Skin of body (tissue), 2 donors: ENCODE measurements around the gene PTPN5. TPM values are rescaled to one million over a fixed set of nuclear protein-coding genes. Genes with fewer than 3 reads are reported as not detected.
"Not testable (repeated sequence)": the region's sequence is repeated elsewhere in the genome, so short reads cannot be mapped to it uniquely, and the experiment has no call there.

ENCODE experiments used
- DNase-seq: peaks from one replicate; lab custom pipeline; 2025; lab: John Stamatoyannopoulos, UW
- total RNA-seq: library from RNA; depleted of rRNA; stranded (reverse); fragments of >200 nt; gene quantifications from one replicate; pipeline ENCODE4 v1.2.3, GENCODE V29; 2014

The PTPN5 gene
- total RNA-seq, result 0.69 TPM

DNA sequence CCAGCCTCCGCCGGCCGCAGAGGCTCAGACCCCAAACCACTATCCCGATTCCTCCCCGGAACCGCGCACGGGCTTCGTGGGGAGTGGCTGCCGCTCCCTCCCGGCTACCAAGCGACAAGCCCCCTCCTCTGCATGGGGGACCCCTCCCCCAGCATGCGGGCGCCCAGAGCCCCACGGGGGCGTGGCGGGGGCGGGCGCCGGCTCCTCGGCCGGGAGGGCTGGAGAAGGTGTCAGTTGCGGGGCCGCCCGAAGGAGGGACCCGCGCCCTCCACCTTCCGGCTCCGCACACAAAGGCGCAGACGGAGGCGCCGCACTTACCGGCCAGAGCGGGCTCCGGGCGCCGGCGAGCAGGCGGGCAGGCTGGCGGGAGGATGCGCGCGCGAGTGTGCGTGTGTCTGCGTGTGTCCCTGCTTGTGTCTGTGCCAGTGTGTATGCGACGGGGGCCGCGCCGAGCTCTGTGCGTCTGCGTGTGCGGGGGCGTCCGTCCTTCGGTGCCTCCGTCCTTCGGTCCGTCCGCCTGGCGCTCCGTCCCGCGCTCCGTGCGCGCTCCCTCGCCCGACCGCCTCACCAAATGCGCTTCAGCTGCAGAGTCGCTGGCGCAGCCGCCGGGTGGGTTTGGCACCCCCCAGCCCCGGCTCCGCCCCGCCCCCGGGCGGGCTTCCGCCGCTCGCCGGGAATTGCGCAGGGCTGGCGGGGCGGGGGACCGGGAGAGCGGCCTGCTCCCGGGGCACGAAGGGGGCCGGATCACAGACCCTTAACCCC, at the start of gene PTPN5:
Gene PTPN5 (minus strand): TSS at position 592 of the 762 bp plus-strand sequence. CDS start 19,840 bp downstream, outside the sequence.
- DNase-seq, result no peak

DNA sequence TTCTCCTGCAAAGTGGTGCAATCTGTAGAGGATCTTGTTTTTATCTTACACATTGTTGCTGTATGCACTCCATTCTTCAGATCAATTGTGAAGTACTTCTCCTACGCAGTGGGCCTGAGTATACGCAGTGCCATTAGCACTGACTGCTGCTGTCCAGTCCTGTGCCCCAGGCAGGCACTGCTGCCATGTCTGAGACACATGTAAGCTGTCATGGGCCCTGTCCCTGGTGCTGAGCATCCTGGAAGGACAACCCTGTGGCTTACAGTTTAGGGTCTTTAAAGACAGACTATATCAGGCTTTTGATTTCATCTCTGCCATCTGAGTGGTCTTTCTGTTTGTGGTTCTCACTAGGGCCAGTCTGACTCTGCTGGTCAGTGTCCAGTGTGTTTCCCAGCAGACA, 44.8 kb upstream of the PTPN5 start:
- DNase-seq, result no peak

DNA sequence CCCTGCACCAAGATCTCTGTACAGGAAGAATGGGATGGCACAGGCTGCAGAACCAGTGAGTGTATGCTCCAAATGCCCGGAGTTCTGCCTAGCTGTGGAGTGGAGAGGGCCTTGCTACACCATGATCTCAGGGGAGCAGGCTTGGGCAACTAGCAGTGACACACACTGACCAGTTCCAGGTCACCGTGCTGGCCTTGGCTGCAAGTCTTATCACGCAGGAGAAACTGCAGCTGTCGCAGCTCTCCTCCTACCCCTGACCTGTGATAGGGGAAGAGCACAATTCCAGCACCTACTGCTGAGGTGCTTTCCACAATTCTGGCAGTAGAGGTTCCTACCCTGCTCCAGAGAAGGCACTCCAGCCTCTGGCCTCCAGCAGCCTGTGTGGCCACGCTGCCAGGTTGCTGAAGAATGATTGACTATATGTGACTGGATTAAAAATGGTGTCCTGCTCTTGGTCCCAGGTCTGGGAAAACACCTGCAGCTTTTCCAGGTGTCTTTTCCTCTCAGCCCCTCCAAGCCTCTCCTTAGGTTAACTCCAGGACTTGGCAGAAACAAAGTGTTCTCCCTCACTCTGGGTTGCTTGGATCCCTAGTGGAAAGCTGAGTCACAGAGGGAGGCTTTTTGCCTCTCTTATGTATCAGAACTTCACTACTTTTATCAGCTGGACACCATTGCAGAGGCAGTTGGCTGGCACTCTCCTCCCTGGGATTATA, 43.3 kb upstream of the PTPN5 start:
- no peak for DNase-seq

DNA sequence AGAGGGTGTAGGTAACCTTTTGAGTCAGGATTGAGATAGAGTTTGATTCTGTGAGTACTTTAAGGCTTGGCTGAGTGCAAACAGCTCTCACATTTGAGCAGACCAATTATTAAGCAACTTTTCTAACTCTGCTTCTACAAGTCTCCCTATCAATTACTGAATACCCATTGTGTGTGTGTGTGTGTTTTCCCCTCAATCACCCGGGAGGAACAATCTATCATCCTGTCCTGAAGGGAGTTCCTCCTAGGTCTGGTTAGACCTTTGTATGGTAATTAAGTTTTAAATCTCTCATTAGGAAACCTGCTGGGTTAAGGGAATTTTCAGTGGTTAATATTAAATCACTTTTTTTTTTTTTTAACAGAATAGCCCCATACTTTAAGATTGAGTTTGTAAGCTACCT, 28.6 kb upstream of the PTPN5 start:
- DNase-seq, result not testable (repeated sequence)

DNA sequence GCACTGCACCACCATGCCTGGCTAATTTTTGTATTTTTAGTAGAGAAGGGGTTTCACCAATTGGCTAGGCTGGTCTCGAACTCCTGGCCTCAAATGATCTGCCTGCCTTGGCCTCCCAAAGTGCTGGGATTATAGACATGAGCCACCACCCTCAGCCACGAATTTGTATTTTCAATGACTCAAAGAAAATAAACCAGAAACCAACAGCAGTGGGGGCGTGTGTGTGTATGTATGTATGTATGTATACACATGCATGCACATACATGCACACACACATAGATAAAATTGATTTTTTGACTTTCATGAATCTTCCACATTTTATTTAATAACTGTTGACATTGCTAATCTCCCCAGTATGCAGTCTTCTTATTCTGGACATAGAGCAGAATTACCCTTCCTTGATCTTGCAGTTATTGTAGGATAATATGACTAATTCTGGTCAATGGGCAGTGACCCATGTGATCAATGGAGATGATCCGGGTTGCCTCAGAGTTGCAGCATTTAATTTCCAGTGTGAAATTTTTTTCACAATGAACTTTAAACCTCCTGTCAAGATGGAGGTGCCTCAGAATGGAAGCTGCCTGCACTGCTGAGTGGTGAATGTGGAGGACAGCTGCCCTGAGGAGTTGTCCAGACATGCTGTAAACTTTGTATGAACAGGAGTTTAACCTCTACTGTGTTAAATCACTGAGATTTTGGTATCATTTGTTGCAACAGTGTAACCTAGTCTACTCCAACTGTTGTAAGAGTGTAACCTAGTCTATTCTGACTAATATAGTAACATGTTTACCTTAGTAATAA, 12.8 kb upstream of the PTPN5 start:
- no peak for DNase-seq

DNA sequence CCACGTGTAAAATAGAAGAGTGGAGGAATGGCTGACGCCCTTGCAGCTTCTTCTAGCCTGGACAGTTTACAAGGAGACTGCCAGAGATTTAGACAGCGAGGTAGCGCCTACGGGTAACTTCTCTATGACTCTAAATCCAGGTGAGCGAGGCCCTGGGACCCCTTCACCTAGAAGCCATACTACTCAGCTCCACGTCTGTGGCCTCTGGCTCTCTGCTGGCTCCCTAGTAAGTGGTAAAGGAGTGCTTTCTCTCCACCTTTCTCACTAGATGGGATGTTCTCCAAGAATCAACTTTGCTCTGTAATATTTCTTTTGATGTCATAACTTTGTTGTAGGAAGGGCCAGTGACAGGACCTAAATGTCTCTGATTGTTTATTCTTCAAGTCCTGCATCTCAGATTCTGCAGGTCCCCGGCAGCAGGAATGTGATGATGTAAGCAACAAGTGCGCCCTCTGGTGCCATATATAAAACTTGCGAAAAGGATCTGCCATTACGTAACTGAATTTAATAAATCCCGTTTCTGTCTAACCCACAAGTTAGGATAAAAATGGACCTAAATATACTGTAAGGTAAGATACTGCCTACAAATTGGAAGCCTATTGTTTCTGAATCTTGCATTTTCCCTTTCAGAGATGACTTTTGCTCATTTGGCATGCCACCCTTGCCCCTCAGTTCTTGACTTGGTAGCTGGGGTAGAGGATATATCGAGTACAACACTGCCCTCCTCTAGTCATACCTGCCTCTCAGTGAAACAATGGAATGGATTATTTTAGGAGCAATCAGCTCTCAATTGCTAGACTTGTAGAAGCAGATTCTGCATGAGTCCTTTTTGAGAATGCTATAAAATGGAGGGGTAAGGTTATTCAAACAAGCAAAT, 11.0 kb upstream of the PTPN5 start:
- peak; percentile 32 for DNase-seq

DNA sequence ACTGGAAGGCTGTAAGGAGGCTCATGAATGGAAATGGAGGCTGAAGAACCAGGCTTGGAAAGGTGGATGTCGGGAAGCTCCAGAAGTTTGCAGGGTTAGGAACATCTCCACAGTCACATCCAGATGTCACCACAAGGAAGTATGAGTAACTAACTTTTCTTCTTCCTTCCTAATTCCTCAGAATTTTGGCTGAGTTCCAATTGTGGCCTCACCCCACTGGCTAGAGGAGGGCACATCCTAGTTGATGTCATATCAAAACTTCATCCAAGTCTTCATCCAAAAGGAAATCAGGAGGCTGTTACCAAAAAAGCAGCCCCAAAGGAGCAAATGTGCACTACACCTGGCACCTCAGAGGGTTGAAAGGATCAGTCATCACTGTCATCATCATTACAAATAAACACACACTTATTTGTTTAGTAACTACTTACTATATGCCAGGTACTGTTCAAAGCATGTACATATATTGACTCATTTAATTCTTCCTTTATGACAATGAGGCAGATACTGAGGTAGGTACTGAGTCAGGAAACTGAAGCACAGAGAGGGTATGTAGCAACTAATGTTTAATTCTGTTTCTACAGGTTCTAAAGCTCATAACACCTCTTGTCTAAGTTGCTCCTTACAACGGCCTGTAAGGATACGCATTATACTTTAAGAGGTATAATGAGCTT, 7.3 kb upstream of the PTPN5 start:
- DNase-seq, result no peak

DNA sequence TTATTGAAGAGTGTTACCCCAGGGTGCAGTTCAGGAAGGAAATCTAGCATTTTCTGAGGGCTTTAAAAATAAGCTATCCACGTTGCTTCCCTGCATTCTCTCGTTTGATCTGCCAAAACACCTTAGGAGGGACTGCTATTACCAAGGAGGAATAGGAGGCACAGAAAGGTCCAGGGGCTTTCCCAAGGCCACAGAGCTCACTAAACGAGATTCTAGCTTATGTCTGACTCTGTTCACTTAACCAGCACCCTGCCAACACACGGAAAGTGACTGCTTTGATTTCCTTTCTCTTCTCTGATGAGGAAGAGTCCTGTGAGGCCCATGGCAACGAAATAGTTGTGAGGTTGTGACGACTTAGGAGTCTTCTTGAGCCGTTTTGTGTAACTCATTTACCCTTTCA, 3.4 kb upstream of the PTPN5 start:
- no peak for DNase-seq

DNA sequence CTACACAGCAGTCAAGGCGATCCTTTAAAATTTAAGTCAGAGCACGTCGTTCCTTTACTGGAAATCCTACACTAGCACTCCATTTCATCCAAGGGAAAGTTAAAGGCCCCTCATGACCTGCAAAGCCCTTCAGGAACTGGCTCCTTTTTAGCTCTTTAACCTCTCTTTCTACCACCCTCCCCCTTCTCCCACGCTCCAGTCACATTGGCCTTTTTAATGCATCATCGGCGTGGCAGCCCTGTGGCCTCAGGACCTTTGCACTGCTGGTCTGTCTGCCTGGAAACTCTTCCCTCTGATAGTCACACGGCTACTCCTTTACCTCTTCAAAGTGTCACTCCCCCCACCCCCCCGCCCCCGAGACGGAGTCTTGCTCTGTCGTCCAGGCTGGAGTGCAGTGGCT, 1.2 kb upstream of the PTPN5 start:
- no peak for DNase-seq

DNA sequence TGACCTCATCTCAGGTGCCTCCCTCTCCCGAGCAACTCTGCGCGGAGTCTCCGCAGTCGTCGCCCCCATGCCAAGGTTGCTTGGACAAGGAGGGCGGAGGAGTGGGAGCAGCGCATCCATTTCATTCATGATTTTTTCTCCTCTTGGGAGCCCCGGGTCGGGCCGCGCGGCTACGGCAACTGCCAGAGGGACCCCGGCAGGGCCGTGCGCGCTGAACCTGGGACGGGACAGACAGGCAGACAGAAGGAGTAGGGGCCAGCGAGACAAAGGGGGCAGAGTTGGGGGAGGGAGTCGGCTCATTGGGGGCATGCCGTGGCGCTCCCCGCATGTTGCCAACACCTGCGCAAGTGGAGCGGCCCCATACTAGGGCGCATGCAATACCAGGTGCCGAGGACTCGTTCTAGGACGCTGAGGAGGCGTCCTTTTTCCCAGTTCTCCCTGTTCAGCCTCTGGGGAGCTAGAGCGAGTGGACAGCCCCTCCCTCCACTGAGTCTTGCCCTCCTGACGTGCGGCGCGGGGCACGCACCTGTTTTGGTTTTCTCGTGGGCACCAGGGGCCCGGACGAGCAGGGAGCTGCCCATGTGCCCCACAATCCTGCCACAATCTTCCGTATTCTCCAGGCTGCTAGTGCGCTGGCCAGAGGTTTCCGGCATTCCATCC, 501 bp upstream of the PTPN5 start:
- DNase-seq, result no peak

DNA sequence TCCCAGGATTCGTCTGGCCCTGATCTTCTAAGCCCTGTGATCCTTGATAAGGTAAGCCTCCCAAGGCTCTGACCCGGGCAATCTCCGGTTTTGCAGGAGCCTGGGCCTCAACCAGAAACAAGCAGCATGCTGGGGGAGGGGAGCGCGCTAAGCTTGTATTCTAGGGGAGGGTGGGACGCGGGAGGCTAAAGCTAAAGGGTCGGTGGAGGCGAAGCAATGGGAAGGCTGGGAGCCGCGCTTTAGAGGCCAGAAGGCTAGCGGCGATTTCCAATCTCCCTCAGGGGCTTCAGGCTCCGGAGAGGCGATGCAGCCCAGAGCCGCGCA, 753 bp downstream of the PTPN5 start:
- DNase-seq, result no peak

DNA sequence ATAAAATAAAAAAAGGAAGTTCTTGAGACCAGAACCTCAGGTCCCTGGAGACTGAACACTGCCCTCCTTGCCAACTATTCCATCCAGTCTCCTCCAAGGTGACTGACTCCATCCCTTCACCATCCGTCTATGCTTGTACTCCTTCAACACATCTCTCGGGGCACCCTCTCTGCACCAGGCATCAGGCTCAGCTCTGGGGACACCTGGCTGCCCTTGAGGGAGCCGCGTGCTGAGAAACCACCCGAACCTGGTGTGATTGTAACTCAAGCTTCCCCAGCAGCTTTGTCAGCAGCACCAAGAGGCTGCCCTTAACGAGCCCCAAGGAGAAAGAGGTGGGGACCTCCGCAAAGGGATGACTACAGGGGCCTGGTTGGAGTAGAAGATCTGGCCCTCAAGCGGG, 1.7 kb downstream of the PTPN5 start:
- DNase-seq, result no peak

DNA sequence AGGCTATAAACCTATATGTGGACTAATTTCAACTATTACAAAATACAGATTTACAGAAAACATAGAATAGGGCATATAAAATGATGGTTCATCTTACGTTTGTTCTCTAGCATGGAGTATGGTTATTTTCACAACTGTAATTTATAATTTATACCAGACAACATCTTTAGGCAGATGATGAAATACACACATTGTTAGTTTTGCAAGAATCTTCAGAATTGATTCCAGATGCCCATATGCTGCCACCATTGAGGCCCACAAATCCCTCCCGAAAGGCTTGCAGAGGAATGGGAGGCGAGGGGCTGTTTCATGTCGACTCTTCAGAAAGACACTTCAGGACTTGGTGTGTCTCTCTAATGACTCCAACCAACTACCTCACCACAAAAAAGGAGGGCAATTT, 6.2 kb downstream of the PTPN5 start:
- DNase-seq, result peak; percentile 86

DNA sequence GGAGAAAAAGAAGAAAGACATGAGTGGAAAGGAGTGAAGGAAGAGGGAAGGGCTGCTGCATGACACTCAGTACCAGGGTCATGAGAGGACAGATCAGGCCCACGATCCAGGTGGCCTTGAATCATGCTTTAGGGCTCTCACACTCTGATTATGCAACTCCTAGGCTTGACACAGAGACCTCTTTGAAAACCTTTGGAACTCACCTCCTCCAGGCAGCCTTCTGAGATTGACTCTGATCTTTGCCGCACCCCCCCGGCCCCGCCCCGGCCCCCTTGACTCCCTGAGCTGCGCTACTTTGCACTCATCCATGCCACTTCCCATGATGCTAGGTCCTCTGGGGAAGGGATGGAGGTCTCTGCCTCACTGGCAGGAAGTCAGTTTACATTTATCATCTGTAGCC, 10.7 kb downstream of the PTPN5 start:
- DNase-seq, result no peak

DNA sequence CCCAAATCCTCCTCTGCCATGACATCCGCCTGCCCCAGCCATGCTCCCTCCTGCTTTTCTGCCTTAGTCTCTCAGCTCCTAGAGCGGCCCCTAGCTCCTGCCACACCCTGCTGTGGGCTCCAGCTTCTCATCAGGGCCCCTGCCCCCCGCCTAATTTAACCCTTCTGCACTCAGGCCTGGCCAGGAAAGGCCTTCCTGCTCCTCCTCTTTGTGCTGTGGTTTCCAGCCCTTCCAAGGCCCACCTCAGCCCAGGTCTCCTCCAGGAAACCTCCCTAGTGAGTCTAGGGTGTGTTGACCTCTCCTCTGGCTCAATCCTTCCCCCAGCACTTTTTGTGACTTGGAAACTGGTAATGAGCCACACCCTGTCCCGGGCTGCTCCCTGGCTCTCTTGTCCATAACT, 11.3 kb downstream of the PTPN5 start:
- DNase-seq, result no peak

DNA sequence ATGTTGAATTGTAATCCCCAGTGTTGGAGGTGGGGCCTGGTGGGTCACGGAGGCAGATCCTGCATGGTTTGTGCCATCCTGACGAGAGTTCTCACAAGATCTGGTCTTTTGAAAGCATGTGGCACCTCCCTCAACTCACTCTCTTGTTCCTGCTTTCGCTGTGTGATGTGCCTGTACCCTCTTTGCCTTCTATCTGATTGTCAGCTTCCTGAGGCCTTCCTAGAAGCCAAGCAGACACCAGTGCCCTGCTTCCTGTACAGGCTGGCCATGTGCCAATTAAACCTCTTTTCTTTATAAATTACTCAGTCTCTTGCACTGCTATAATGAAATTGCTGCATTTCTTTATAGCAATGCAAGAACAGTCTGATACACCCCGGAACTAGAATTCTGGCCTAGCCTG, 13.1 kb downstream of the PTPN5 start:
- DNase-seq, result no peak

DNA sequence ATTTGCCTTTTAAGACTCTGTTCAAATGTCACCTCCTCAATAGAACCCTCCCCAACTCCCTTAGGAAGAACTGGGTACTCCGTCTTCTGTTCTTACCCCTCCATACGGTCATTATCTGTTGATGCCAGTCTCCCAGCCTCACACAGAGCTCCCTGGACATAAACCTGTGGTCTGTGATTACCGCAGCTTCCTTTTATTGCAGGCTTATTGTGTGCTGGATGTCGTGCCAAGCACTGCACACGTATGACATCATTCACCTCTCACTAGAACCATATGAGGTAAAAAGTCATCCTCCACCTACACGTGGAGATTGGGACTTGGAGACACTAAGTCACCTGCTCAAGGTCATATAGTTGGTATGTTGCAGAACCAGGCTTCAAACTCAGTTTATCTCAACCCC, 15.3 kb downstream of the PTPN5 start:
- DNase-seq, result no peak

DNA sequence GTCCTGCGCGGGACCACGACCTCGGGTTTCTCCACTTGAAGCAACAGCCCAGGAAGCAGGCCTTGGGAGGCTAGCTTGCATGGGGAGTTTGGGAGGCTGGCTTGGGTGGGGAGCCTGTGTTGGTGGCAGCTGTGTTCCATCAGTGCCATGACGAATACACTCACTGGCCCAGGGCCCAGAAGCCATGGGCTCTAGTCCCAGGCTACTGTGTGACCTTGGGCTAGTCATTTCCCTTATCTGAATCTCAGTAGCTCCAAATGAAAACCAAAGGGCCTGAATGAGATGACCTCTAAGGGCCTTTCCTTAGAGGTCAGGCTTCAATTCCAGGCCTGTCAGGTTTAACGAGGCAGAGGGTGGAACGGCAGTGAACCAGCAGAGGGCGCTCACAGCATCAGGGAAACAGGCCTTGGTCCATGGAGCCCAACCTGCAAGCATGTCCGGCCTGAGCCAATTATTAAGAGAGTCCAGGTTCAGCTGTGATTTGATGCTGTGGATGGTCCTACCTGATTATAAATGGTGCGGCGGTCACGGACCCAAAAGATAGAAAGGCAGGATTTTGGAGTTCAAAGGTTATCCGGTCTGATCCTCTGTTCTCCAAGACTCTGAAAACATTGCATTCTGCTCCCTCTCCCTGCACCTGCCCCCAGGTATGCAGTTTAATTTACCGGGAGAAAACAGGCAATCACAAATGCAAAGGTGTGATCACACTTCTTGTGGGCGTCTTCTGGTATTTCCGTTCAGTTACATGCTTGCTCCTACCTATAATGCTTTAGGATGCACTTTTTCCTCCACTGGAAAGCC, 15.9 kb downstream of the PTPN5 start:
- no peak for DNase-seq

DNA sequence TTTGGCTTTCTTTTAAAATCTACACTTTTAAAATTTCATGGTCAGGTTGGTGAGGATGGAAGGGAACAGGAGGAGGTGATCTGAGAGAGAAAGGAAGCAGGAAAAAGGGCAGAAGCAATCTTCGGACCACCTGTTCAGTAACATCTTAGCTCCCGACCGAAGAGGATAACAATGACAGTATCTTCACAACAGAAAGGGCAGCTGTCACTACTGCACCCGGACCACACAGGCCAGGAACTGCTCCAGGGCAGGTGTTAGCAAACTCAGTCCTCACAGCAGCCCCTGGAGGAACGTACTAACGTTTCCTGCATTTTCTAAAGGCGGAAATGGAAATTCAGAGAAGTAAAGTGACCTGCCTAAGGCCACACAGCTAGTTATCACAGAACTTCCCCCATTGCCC, 16.8 kb downstream of the PTPN5 start:
- no peak for DNase-seq

DNA sequence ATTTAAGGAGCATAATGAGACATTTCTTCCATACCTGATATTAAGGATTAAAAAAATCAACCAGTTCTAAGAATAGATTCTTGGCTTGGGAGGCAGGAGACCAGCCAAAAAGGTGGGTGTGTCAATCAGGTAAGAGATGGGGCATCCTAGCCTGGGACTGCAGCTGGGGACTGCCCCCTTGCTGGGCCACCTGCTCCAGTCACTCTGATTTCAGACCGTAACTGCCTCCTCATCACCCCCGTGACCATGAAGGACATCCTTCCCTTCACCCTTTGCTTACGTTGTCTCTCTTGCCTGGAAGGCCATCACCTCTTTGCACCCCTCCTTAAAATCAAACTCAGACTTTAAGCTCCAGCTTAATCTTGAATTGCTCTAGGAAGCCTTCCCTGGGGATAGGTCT, 17.9 kb downstream of the PTPN5 start:
- no peak for DNase-seq
